NCI-H1105 (cell line): Measurements from ENCODE around the gene RAG2.

Source experiments
- DNase-seq: peaks from one replicate; lab custom pipeline; 2025; lab: John Stamatoyannopoulos, UW

Gene RAG2

GRCh38 chr11:36598051-36598450 is at the start of gene RAG2:
TSS of gene RAG2 (minus strand) at chr11:36598236. CDS start at chr11:36594168, 4,068 bp downstream.
- no peak for DNase-seq

DNA sequence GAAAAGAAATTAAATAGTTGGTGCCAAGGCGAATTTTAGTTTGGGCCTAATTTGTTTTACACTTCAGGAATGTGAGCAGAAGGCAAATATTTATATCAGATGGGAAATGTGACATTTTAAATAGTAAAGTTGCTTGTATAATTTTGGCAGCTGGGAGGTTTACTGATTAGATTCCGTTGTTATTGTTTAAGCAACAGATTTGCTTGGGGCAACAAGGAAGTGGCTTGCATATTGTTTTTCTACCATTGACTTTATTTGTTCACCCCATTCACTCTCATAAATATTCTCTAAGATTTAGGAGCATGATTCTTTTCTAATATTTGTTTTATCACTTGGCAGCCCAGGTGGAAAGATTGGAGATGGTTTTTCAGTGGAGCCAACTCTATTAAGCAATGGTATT is 40.5 kb upstream of the RAG2 start:
- DNase-seq: no peak

- no peak for DNase-seq
These were observed 37.2 kb upstream of the RAG2 start for GRCh38 chr11:36635066-36635862.

DNA sequence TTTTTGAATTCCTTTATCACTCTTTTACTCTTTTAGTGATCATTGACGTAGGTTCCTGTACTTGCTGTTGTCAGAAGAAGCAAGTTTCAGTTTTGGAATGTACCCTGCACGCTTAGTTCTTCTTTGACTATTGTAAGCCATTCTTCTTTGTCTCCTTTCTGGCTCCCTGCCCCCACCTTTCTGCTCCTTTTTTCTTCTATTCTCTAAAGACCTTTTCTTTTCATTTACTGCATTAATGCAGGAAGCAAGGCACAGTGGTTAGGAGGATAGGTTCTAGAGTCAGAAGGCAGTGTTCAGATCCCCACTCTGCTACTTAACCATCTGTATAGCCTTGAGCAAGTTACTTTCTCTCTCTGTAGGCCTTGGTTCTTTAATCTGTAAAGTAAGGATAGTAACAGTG is 33.7 kb upstream of the RAG2 start:
- no peak for DNase-seq

- DNase-seq: no peak
These were observed 30.8 kb upstream of the RAG2 start for GRCh38 chr11:36628765-36629244.

GRCh38 chr11:36628141-36628540 is 30.1 kb upstream of the RAG2 start:
- DNase-seq: no peak

DNA sequence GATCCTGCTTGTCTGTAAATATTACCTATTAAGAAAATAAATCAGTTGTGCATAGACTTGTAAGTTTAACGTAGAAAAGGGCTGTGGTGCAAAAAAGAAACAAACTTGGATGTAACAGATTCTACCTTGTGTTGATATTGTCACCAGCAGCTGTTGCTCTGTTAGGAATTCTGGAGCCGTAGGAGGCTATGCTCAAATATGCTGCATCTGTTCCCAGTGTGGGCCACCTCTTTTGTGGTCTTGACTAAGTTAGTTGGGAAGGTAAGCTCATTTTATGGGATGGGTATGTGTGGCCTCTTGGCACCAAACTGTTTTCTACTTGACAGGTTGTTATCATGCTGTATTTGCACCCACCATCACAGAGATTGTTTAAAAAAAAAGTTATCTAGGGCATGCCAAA is 29.4 kb upstream of the RAG2 start:
- DNase-seq: no peak

DNA sequence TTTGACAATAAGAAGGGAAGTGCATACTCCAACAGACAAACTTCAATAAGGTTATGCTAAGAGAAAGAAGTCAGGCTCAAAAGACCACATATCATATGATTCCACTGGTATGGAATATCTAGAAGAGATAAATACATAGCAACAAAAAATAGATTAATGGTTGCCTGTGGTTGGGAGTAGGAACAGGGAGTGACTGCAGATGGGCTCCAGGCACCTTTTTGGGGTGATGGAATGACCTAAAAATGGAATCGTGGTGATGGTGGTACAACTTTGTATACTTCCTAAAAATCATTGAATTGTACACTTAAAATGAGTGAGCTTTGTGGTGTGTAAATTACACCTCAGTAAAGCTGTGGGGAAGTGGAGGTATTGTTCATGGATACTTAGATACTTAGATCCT is 29.0 kb upstream of the RAG2 start:
- DNase-seq: no peak

DNA sequence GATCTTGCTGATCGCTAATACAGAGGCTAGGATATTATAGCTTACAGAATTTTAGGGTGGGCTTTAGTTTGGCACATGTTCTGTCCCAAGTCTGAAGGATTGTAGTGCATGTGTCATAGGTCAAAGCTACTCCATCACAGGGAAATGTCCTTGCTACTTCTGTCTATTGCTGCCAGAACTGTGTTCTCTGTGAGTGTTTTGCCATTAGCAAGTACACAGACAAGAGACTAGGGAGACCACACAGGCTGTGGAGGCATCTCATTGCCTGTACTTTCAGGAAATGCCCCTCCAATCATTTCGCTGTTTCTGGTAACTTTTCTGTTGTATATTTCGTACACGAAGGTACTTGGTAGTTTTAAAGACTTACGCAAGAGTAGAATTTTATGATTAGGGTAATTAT is 25.5 kb upstream of the RAG2 start:
- DNase-seq: no peak

DNA sequence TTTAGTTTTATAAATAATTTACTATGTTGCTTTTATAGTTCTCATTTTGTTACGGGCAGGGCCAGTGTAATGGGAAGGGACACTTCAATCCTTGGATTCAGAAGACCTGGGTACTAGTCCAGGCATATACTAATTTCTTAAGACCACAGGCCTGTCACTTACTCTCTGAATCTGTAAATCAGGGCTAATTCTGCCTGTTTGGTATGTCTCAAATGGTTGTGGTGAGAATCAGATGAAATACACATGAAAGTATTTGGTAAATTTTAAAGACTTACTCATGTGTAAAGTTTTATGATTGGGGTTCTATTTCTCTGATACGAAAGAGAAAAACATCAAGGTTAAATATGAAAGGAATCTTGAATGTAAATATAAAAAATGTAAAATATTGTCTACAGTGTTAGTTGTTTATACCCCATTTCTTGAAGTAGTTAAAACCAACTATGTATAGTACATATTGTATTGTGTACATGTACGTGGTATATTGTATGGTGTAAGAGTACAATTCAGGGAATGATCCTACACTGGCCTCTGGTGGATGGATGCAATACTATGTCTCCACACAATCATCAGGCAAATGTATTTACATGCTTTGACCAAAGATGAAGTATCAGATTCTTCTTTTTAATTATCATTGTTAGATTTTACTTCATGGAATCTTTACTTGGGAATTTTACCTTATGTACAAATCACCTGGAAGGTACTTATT is 24.5 kb upstream of the RAG2 start:
- no peak for DNase-seq

DNA sequence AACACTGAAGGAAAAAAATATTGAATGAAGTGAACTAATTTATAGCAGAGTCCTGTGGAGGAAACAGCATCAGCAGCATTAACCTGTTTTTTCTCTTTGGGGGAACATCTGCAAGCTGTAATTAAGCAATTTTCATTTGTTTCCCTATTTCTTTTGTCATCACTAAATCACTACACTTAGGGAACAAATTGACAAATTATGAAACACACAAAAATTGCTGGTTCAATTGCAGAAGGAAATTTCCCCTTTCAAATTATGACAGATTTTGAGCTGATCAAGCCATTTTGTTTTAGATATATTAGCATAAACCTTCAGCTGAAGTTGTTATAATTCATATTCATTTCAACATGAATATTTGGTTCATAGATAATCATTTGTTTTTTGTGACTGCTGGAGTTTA is 22.2 kb upstream of the RAG2 start:
- DNase-seq: no peak

GRCh38 chr11:36619502-36619901 is 21.5 kb upstream of the RAG2 start:
- no peak for DNase-seq

- no peak for DNase-seq
These were observed 20.5 kb upstream of the RAG2 start for GRCh38 chr11:36618363-36619047.

DNA sequence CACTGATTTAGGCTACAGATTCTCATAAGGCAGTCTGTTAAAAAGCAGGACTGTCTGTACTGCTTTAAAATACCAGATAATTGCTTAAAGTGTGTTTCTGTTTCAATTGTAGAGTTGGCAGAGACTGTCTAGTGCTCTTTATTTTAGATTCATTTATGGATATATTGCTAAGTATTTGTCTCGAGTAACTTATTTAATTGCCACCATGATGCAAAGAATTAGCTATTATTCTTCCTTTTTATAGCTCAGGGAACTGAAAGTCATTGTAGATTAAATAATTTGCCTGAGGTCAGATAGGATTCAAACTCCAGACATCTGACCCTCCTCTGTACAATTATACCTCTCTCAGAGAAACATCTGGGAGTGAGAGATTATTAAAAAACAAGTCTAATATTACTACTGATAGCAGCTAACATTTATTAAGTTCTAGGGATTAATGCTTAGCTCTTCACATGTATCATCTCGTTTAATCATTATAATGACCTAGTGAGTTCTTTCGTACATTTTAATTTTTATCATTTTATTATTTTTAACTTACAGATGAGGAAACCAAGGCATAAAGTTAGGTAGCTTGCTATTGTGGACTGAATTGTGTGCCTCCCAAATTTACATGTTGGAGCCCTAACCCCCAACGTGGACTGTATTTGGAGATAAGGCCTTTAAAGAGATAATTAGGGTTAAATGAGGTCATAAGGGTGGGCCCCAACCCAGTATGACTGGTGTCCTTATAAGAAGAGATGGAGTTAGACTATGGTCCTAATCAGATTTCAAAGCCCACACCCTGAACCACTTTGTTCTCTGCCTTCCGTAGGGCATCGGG is 19.7 kb upstream of the RAG2 start:
- no peak for DNase-seq

DNA sequence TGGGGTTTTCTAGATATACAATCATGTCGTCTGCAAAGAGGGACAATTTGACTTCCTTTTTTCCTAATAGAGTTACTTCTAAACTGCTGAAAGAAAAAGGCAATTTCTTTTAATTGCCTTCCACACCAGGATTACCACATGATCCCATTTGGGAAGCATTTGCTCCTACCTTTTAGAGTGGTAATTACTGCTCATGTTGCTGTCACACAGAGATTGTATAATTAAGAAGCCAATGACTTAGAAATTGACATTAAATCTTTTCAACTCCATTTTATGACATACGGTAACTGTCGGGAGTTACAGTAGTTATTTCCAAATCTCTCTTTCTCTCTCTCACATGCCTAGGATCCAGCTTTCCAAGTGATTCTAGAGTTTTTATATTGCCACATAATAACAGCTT is 17.8 kb upstream of the RAG2 start:
- no peak for DNase-seq

DNA sequence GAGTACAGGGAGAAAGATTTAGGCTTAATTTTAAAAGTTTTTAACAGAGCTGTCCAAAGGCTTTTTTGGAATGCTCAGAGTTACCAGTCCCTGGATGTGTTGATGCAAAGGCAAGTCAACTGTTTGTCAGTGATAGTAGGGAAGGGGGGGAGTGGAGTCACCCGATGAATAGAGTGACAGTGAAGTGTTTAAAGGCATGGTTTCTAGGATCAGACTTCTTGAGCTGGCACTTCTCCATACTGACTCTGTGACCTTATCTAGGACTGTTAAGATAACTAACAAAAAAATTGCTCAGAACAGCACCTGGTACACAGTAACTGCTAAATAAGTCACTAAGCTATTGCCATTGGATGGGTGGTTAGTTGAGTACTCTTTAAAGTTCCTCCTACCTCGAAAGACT is 11.3 kb upstream of the RAG2 start:
- DNase-seq: no peak

DNA sequence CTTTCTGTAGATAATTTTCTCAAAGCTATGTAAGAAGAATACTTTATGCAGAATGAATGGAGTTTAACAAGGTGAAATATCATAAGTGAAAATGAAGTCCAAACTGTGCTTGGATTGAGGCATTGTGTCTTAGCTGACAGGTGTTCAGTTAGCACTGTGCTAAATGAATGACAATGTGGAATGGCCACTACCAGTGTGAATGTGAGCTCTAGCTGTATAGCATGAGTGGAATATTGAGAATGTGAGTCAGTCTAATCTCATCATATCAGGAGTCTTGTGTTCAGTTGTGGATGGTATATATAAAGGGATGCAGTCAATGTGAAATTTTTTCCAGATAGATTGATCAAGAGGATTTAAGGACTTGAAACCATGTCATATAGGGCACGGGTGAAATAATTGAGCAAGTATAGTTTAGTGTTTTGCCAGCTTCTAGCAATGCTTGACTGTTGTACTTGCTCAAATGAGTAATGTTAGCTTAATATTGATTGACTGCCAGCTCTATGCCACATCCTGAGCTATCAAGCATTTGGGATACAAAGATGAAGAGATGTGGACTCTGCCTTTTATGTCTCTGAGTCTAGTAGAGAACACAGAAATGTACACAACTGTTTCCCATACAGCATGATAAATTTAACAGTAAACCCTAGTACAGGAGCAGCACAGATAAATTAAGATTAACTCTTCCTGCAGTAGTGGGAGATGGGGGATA is 10.6 kb upstream of the RAG2 start:
- no peak for DNase-seq

- DNase-seq: no peak
These were observed 7.5 kb upstream of the RAG2 start for GRCh38 chr11:36605221-36606216.

- DNase-seq: no peak
These were observed 4.1 kb upstream of the RAG2 start for GRCh38 chr11:36602135-36602534.

DNA sequence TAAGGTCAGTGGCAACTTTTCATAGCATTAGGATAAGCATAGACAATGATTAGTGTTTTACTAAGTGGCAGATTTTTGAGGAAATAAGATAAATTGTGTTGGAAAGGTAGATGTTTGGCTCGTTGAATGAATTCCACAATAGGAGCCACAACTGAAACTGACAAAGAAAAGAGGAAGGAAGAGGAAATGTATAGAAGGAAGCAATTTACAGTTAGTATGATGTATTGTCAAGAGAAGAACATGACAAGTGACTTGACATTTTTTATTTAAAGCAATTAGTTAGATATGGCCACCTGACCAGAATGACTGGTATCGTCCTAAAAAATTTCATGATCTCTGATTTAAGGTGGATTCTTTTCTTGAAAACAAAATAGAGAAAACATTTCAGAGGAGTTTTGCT is 3.1 kb upstream of the RAG2 start:
- DNase-seq: no peak
